GM12878 (cell line): Measurements from ENCODE around the gene SEMA5B. TPM values are rescaled to one million over a fixed set of nuclear protein-coding genes. Genes with fewer than 3 reads are reported as not detected.

Experiments
- ATAC-seq: fragments of 200-7000 bp; cut with Tn5 transposase; 3 replicates; pipeline ENCODE4 v1.9.1; 2020; ENCODE audit warnings: mild to moderate bottlenecking, moderate library complexity
- BruUV-seq: library from RNA; stranded (reverse); fragments of 400-500 nt; replicated peaks from 2 replicates; lab custom pipeline; 2021; lab: Mats Ljungman, UMichigan
- CTCF ChIA-PET: fragments of 300-600 bp; sonication (Branson Sonifier 250); formaldehyde crosslinking; extraction: SDS; loops from one replicate; lab custom pipeline; 2021; ENCODE audit warnings: inconsistent platforms; lab: Yijun Ruan, JAX
- POLR2A ChIA-PET: fragments of 350-600 bp; formaldehyde crosslinking; extraction: SDS; loops from one replicate; lab custom pipeline; 2021; ENCODE audit warnings: inconsistent platforms; lab: Charles Lee
- RAD21 ChIA-PET: fragments of 300-600 bp; sonication (Branson Sonifier 250); formaldehyde crosslinking; loops from one replicate; lab custom pipeline; 2023; ENCODE audit warnings: antibody characterized with exemption; ENCODE audit not compliant: unreplicated experiment; lab: Charles Lee
- SMC1A ChIA-PET: fragments of 300-600 bp; sonication (Branson Sonifier 250); formaldehyde crosslinking; loops from one replicate; lab custom pipeline; 2023; ENCODE audit not compliant: unreplicated experiment, uncharacterized antibody; lab: Charles Lee
- DNase-seq: peaks from one replicate; pipeline ENCODE4 v3.0.0-alpha.2; 2011; ENCODE audit warnings: low read depth, low spot score
- FAIRE-seq: peaks from 3 replicates; lab custom pipeline; 2011; peaks lifted over from hg19 to GRCh38; lab: Jason Lieb, UNC
- H2AFZ ChIP-seq: 2 replicates; pipeline ENCODE4 v1.6.0; 2011; ENCODE audit warnings: low read depth, low read length, control low read depth; ENCODE audit not compliant: control insufficient read depth
- H3K27ac ChIP-seq: 2 replicates; pipeline ENCODE4 v1.5.1; 2011; ENCODE audit warnings: control low read depth; ENCODE audit not compliant: control insufficient read depth, insufficient read depth
- H3K27me3 ChIP-seq, 2 experiments: replicated peaks in 1 of 2; 2 replicates each; pipeline versions ENCODE4 v1.6.0 to v1.6.1; 2011; ENCODE audit warnings: low read length in 1 of 2; ENCODE audit not compliant: control insufficient read depth in 2 of 2, insufficient read depth in 2 of 2
- H3K36me3 ChIP-seq, 2 experiments: 2 replicates each; pipeline ENCODE4 v1.5.1; 2011; ENCODE audit warnings: low read length in 1 of 2; ENCODE audit not compliant: control insufficient read depth in 2 of 2, insufficient read depth in 2 of 2
- H3K4me1 ChIP-seq: 2 replicates; pipeline ENCODE4 v1.6.1; 2011; ENCODE audit warnings: mild to moderate bottlenecking, low read length, moderate library complexity, mixed read lengths; ENCODE audit not compliant: control insufficient read depth, insufficient read depth
- H3K4me2 ChIP-seq: 2 replicates; pipeline ENCODE4 v1.6.0; 2011; ENCODE audit warnings: control low read depth; ENCODE audit not compliant: control insufficient read depth, insufficient read depth
- H3K4me3 ChIP-seq: fragments of 200-600 bp; sonication (generic); 2 replicates; pipeline ENCODE4 v1.5.1; 2016
- H3K79me2 ChIP-seq: 2 replicates; pipeline ENCODE4 v1.6.0; 2011; ENCODE audit warnings: low read length; ENCODE audit not compliant: control insufficient read depth, insufficient read depth
- H3K9ac ChIP-seq: 2 replicates; pipeline ENCODE4 v1.8.0; 2011; ENCODE audit warnings: low read length, control low read depth, mixed read lengths; ENCODE audit not compliant: control insufficient read depth, insufficient read depth
- H3K9me3 ChIP-seq: replicated peaks from 3 replicates; pipeline ENCODE4 v1.5.1; 2011; ENCODE audit warnings: mild to moderate bottlenecking, low read length; ENCODE audit not compliant: control insufficient read depth, insufficient read depth
- H4K20me1 ChIP-seq: 2 replicates; pipeline ENCODE4 v1.6.0; 2011; ENCODE audit not compliant: control insufficient read depth, insufficient read depth
- CREM ChIP-seq: IDR thresholded peaks from 2 replicates; pipeline ENCODE4 v1.6.1; 2014; ENCODE audit warnings: antibody characterized with exemption, low read depth
- HCFC1 ChIP-seq: fragments of 150-350 bp; IDR thresholded peaks from 2 replicates; pipeline ENCODE4 v1.6.1; 2014; ENCODE audit warnings: low read length
- MEF2A ChIP-seq: IDR thresholded peaks from 2 replicates; pipeline ENCODE4 v1.6.1; 2011; ENCODE audit warnings: low read depth, mild to moderate bottlenecking, low read length, moderate library complexity; ENCODE audit not compliant: insufficient read depth
- RUNX3 ChIP-seq: IDR thresholded peaks from 2 replicates; pipeline ENCODE4 v1.6.1; 2012; ENCODE audit warnings: low read length, inconsistent platforms
- SREBF1 ChIP-seq: IDR thresholded peaks from 2 replicates; pipeline ENCODE4 v1.6.1; 2012; ENCODE audit warnings: mild to moderate bottlenecking, low read length
- WGBS: methylation state at CpG from one replicate; pipeline ENCODE4 v1.1.6; 2016; ENCODE audit warnings: low lambda C conversion rate; ENCODE audit not compliant: insufficient replicate concordance, insufficient coverage; ENCODE audit errors: missing lambda C conversion rate; 5-methylcytosine and 5-hydroxymethylcytosine counted together
- in situ Hi-C: fragments of 300-500 bp; cut with MboI; formaldehyde crosslinking; loops from 9 replicates; pipeline ENCODE4 v1.14.3; 2018; ENCODE audit warnings: mixed read lengths
- intact Hi-C: fragments of 100-400 bp; cut with micrococcal nuclease; formaldehyde crosslinking; loops from one replicate; pipeline ENCODE4 v1.14.2; 2022; ENCODE audit not compliant: unreplicated experiment
- polyA plus RNA-seq, 11 experiments: library from polyadenylated mRNA; depleted of rRNA in 4 of 11; unstranded in 6 of 11; stranded (reverse) in 5 of 11; fragments of >200 nt; fragmentation: Nextera tagmentation in 4 of 11; fragmentation: Illumina TruSeq in 1 of 11; extraction: Ambion mirVana in 4 of 11; extraction: Trizol in 1 of 11; gene quantifications; 1 replicate in 1 of 11; 2 replicates in 10 of 11; pipeline versions ENCODE4 v1.2.1 to v1.2.3, GENCODE V29; 2011 to 2016; ENCODE audit warnings: inconsistent platforms in 2 of 11, missing spikeins in 2 of 11, low read depth in 1 of 11
- total RNA-seq, 4 experiments: library from RNA; depleted of rRNA in 3 of 4; stranded (reverse); fragments of >200 nt in 3 of 4; fragmentation: Illumina TruSeq in 1 of 4; extraction: Trizol in 1 of 4; gene quantifications; 2 replicates each; pipeline versions ENCODE4 v1.2.1 to v1.2.3, GENCODE V29; 2013 to 2021
- TF ChIP-seq, protein P1 (sequence below), 3 experiments: IDR thresholded peaks in 2 of 3; conservative IDR thresholded peaks in 1 of 3; 2 replicates each; pipeline ENCODE4 v1.5.1; 2011; ENCODE audit warnings: low read depth in 3 of 3, low read length in 3 of 3, mild to moderate bottlenecking in 3 of 3, control low read depth in 2 of 3, moderate library complexity in 2 of 3, inconsistent platforms in 1 of 3, mixed read lengths in 1 of 3; ENCODE audit not compliant: control insufficient read depth in 2 of 3, insufficient read depth in 1 of 3; ENCODE audit errors: extremely low read depth in 1 of 3
- TF ChIP-seq, protein P2 (sequence below): fragments of 450-650 bp; formaldehyde crosslinking; IDR thresholded peaks from 2 replicates; pipeline ENCODE4 v1.5.0; 2022; ENCODE audit warnings: mild to moderate bottlenecking, missing genetic modification characterization
- TF ChIP-seq, protein P3 (sequence below): fragments of 450-650 bp; formaldehyde crosslinking; IDR thresholded peaks from 2 replicates; pipeline ENCODE4 v1.4.0; 2022; ENCODE audit warnings: mild to moderate bottlenecking, moderate library complexity

Gene SEMA5B
- total and polyA plus RNA-seq, 10 of the 15 experiments (the other 5 are each of a cell fraction or from before 2014, with no cell fraction given): 0.05 TPM; not detected in 9

DNA sequence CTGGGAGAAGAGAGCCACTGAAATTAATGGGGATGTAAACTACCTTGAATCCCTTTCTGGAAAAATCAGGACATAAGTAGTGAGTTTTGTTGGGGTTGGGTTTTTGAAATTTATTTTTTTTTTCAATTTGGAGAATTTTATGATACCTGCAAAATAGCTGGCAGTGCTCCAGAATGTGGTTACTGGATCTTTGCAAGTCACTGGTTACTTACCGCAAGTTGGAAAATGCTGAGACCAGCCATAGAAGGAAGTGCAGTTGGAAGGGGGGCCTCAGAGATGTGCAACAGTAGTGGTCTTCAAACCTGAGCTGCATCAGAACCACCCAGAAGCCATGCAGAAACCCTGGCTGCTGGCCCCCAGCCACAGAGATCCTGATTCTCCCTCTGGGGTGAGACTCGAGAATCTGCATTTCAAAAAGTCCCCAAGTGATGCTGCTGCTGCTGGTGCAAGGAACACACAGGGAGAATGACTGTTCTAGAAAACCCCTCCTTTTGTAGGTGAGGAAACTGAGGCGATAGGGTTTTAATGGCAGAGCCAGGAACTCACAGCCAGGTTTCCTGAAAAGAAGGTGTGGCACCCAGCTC lies 39.7 kb downstream of the SEMA5B start:
- Histone ChIP-seq H3K4me3 (no peak overlapping the region), H3K27me3 (peaks cover 0 to 2% of the 10 kb centered on the region in 2 experiments; a peak in 3 of 4 replicates), H3K9ac (no peak overlapping the region), H3K36me3 (no peaks in the 10 kb centered on the region), H3K4me1 (no peaks in the 10 kb centered on the region), H3K4me2 (no peak overlapping the region), H3K9me3 (no peaks in the 10 kb centered on the region), H3K79me2 (no peaks in the 10 kb centered on the region), H3K27ac (no peak overlapping the region), H2AFZ (no peak overlapping the region), H4K20me1 (no peaks in the 10 kb centered on the region)
- WGBS: 33% methylated on average over 3 of the region's 3 CpGs
- ATAC-seq: no peak
- CTCF ChIA-PET: no interaction called here
- TF ChIP-seq SREBF1: no peak
- intact Hi-C loops: no loop called here
- POLR2A ChIA-PET: no interaction called here
- in situ Hi-C loops: no loop called here
- BruUV-seq: no TSS peak
- no peak for DNase-seq
- SMC1A ChIA-PET: no interaction called here
- no peak for FAIRE-seq
- RAD21 ChIA-PET: no interaction called here

DNA sequence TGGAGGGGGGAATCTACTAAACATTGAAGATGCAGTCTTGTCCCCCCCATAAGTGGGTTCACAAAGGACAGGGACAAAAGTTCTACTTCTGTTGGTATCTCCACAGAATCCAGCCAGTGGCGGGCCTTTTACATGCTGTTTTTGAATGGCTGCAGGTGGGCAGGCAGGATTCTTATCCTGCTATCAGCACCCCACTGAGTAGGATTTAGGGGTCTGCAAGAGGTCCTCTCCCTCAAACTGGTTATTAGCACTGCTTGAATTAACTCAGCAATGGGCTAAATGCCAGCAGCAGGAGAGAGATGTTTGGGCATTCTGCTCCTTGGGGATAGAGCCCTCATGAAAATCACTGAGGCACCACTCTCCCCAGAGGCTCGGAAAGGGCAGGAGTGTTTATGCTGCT lies 40.3 kb downstream of the SEMA5B start:
- 27% methylated on average over 2 of the region's 2 CpGs for WGBS
- DNase-seq: no peak
- no peak for ATAC-seq
- H4K20me1 ChIP-seq: no peaks in the 10 kb centered on the region
- H3K36me3 ChIP-seq: no peaks in the 10 kb centered on the region
- no TSS peak for BruUV-seq
- ChIA-PET RAD21 (no interaction called here), SMC1A (no interaction called here), CTCF (no interaction called here), POLR2A (no interaction called here)
- peaks cover 0 to 6% of the 10 kb centered on the region in 2 experiments; a peak in 3 of 4 replicates for H3K27me3 ChIP-seq
- no peak overlapping the region for H3K4me2 ChIP-seq
- H3K27ac ChIP-seq: no peak overlapping the region
- H2AFZ ChIP-seq: no peak overlapping the region
- FAIRE-seq: no peak
- no peaks in the 10 kb centered on the region for H3K79me2 ChIP-seq
- H3K4me3 ChIP-seq: no peak overlapping the region
- H3K9me3 ChIP-seq: no peaks in the 10 kb centered on the region
- in situ Hi-C loops (no loop called here), intact Hi-C loops (no loop called here)
- H3K9ac ChIP-seq: no peak overlapping the region
- H3K4me1 ChIP-seq: no peaks in the 10 kb centered on the region
- TF ChIP-seq, protein P1, sequence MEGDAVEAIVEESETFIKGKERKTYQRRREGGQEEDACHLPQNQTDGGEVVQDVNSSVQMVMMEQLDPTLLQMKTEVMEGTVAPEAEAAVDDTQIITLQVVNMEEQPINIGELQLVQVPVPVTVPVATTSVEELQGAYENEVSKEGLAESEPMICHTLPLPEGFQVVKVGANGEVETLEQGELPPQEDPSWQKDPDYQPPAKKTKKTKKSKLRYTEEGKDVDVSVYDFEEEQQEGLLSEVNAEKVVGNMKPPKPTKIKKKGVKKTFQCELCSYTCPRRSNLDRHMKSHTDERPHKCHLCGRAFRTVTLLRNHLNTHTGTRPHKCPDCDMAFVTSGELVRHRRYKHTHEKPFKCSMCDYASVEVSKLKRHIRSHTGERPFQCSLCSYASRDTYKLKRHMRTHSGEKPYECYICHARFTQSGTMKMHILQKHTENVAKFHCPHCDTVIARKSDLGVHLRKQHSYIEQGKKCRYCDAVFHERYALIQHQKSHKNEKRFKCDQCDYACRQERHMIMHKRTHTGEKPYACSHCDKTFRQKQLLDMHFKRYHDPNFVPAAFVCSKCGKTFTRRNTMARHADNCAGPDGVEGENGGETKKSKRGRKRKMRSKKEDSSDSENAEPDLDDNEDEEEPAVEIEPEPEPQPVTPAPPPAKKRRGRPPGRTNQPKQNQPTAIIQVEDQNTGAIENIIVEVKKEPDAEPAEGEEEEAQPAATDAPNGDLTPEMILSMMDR (IDR thresholded peaks at IDR 0.05 in 2 of 3, conservative IDR thresholded peaks at IDR 0.05 in 1 of 3; ENCODE audit: control insufficient read depth in 2 of 3, extremely low read depth in 1 of 3, insufficient read depth in 1 of 3, low read depth in 3 of 3, low read length in 3 of 3): no peak
- TF ChIP-seq RUNX3 (no peak), CREM (no peak), HCFC1 (no peak), MEF2A (no peak)
- TF ChIP-seq, protein P2, sequence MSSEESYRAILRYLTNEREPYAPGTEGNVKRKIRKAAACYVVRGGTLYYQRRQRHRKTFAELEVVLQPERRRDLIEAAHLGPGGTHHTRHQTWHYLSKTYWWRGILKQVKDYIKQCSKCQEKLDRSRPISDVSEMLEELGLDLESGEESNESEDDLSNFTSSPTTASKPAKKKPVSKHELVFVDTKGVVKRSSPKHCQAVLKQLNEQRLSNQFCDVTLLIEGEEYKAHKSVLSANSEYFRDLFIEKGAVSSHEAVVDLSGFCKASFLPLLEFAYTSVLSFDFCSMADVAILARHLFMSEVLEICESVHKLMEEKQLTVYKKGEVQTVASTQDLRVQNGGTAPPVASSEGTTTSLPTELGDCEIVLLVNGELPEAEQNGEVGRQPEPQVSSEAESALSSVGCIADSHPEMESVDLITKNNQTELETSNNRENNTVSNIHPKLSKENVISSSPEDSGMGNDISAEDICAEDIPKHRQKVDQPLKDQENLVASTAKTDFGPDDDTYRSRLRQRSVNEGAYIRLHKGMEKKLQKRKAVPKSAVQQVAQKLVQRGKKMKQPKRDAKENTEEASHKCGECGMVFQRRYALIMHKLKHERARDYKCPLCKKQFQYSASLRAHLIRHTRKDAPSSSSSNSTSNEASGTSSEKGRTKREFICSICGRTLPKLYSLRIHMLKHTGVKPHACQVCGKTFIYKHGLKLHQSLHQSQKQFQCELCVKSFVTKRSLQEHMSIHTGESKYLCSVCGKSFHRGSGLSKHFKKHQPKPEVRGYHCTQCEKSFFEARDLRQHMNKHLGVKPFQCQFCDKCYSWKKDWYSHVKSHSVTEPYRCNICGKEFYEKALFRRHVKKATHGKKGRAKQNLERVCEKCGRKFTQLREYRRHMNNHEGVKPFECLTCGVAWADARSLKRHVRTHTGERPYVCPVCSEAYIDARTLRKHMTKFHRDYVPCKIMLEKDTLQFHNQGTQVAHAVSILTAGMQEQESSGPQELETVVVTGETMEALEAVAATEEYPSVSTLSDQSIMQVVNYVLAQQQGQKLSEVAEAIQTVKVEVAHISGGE: no peak
- TF ChIP-seq, protein P3, sequence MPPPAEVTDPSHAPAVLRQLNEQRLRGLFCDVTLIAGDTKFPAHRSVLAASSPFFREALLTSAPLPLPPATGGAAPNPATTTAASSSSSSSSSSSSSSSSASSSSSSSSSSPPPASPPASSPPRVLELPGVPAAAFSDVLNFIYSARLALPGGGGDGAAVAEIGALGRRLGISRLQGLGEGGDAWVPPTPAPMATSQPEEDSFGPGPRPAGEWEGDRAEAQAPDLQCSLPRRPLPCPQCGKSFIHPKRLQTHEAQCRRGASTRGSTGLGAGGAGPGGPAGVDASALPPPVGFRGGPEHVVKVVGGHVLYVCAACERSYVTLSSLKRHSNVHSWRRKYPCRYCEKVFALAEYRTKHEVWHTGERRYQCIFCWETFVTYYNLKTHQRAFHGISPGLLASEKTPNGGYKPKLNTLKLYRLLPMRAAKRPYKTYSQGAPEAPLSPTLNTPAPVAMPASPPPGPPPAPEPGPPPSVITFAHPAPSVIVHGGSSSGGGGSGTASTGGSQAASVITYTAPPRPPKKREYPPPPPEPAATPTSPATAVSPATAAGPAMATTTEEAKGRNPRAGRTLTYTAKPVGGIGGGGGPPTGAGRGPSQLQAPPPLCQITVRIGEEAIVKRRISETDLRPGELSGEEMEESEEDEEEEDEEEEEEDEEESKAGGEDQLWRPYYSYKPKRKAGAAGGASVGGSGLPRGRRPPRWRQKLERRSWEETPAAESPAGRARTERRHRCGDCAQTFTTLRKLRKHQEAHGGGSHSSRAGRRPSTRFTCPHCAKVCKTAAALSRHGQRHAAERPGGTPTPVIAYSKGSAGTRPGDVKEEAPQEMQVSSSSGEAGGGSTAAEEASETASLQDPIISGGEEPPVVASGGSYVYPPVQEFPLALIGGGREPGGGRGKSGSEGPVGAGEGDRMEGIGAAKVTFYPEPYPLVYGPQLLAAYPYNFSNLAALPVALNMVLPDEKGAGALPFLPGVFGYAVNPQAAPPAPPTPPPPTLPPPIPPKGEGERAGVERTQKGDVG (CRISPR knock-in tag): no peak
